ENCODE results near the gene CDC34.

Gene CDC34

DNA sequence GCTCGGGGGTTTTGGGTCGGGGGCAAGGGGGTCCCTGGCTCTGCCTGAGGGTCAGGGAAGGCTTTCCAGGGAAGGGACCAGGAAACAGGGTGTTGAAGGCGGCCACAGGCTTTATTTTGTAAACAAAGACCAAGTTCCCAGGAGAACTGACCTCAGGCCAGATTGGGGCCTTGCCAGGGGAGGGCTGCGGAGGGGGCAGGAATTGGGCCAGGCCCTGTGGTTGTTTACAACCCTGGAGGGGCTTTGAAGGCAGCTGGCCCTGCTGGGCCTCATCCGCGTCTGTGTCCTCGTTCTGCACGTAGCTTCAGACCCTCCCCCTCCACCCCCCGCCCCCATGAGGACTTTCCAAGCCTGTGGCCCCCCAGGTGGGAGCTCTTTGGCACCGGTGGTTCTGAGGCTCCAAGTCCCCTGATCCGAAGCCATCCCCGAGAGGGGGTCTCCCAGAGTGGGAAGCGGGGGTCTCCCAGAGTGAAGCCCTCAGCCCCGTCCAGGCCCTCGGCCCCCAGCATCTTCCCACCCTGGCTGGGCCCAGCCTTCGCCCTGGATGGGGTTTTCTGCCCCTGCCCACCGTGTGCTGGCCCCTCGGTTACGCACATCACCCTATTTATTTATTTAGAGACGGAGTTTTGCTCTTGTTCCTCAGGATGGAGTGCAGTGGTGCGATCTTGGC, 27.3 kb downstream of the CDC34 start:
- Histone ChIP-seq H3K9ac (ENCODE audit: low read length) (no peak overlapping the region), H2BK15ac (ENCODE audit: low read depth, poor library complexity, severe bottlenecking) (peak overlapping the region; percentile 97), H4K91ac (ENCODE audit: low read length) (peak overlapping the region; percentile 97), H4K8ac (ENCODE audit: low read length) (peak overlapping the region; percentile 95), H3K9me3 (ENCODE audit: control insufficient read depth, low read length) (no peaks in the 10 kb centered on the region), H2BK5ac (ENCODE audit: low read depth, low read length, poor library complexity, severe bottlenecking) (no peak overlapping the region), H3K18ac (ENCODE audit: low read depth in 1 of 2, low read length in 2 of 2) (peak overlapping the region; percentile 34 to 93), H3K23ac (ENCODE audit: low read length in 2 of 2) (no peak overlapping the region), H2AFZ (ENCODE audit: low read depth, low read length) (no peak overlapping the region), H2BK120ac (ENCODE audit: low read depth, low read length) (peak overlapping the region; percentile 95), H3K79me1 (replicated peaks; ENCODE audit: low read length, poor library complexity, severe bottlenecking) (no peaks in the 10 kb centered on the region), H2BK12ac (ENCODE audit: low read length in 2 of 2) (peak overlapping the region; percentile 49 to 97), H3K4me2 (ENCODE audit: low read length, poor library complexity, severe bottlenecking) (no peak overlapping the region), H3K4me3 (ENCODE audit: insufficient read depth in 1 of 2, low read depth in 1 of 2, low read length in 2 of 2) (no peak overlapping the region), H3K27ac (ENCODE audit: low read length, poor library complexity, severe bottlenecking) (no peak overlapping the region), H3K4me1 (ENCODE audit: control insufficient read depth, insufficient read depth, low read depth, low read length) (peaks cover 4% of the 10 kb centered on the region), H3K14ac (ENCODE audit: low read length in 2 of 2) (peak overlapping the region in 1 of 2 experiments; percentile 5), H3K36me3 (ENCODE audit: control insufficient read depth in 1 of 2, insufficient read depth in 2 of 2, low read depth in 1 of 2, low read length in 2 of 2) (no peaks in the 10 kb centered on the region), H2AK5ac (ENCODE audit: low read length, severe bottlenecking) (no peak overlapping the region), H3K27me3 (ENCODE audit: control insufficient read depth in 1 of 2, insufficient read depth in 1 of 2, low read length in 2 of 2) (no peaks in the 10 kb centered on the region), H3K4ac (ENCODE audit: low read depth in 1 of 2, low read length in 2 of 2) (peak overlapping the region in 1 of 2 experiments; percentile 29)
- peak; percentile 85 for DNase-seq
- 46% methylated on average over 19 of the region's 21 CpGs for WGBS

DNA sequence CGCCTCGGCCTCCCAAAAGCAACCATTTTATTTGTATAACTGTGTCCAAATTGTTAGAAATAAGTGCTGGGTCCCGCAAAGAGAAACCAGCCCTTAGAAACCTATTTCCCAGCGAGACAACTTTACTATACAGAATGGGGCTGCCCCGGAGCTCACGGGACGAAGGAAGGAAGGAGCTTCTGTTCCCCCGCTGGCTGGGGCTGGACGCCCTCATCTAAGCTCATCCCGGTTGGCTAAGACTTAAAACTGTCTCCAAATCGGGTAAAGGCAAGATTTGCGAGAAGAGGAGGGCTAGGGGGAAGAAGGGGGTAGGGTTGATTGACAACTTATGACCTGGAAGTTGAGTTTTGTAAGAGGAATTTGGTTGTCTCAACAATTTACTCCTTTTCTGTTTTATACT, 28.6 kb downstream of the CDC34 start:
- Histone ChIP-seq H4K91ac (ENCODE audit: low read length) (no peak overlapping the region), H2AFZ (ENCODE audit: low read depth, low read length) (no peak overlapping the region), H3K23ac (ENCODE audit: low read length in 2 of 2) (no peak overlapping the region), H2BK5ac (ENCODE audit: low read depth, low read length, poor library complexity, severe bottlenecking) (no peak overlapping the region), H3K9ac (ENCODE audit: low read length) (no peak overlapping the region), H3K14ac (ENCODE audit: low read length in 2 of 2) (no peak overlapping the region), H3K27me3 (ENCODE audit: control insufficient read depth in 1 of 2, insufficient read depth in 1 of 2, low read length in 2 of 2) (no peaks in the 10 kb centered on the region), H3K4me2 (ENCODE audit: low read length, poor library complexity, severe bottlenecking) (no peak overlapping the region), H3K4me3 (ENCODE audit: insufficient read depth in 1 of 2, low read depth in 1 of 2, low read length in 2 of 2) (no peak overlapping the region), H3K9me3 (ENCODE audit: control insufficient read depth, low read length) (no peaks in the 10 kb centered on the region), H3K18ac (ENCODE audit: low read depth in 1 of 2, low read length in 2 of 2) (no peak overlapping the region), H2BK15ac (ENCODE audit: low read depth, poor library complexity, severe bottlenecking) (no peak overlapping the region), H3K4me1 (ENCODE audit: control insufficient read depth, insufficient read depth, low read depth, low read length) (peaks cover 4% of the 10 kb centered on the region), H4K8ac (ENCODE audit: low read length) (no peak overlapping the region), H3K79me1 (replicated peaks; ENCODE audit: low read length, poor library complexity, severe bottlenecking) (no peaks in the 10 kb centered on the region), H2BK120ac (ENCODE audit: low read depth, low read length) (no peak overlapping the region), H2AK5ac (ENCODE audit: low read length, severe bottlenecking) (no peak overlapping the region), H2BK12ac (ENCODE audit: low read length in 2 of 2) (no peak overlapping the region), H3K27ac (ENCODE audit: low read length, poor library complexity, severe bottlenecking) (no peak overlapping the region), H3K36me3 (ENCODE audit: control insufficient read depth in 1 of 2, insufficient read depth in 2 of 2, low read depth in 1 of 2, low read length in 2 of 2) (no peaks in the 10 kb centered on the region), H3K4ac (ENCODE audit: low read depth in 1 of 2, low read length in 2 of 2) (no peak overlapping the region)
- WGBS, result 77% methylated on average over 10 of the region's 12 CpGs
- no peak for DNase-seq

DNA sequence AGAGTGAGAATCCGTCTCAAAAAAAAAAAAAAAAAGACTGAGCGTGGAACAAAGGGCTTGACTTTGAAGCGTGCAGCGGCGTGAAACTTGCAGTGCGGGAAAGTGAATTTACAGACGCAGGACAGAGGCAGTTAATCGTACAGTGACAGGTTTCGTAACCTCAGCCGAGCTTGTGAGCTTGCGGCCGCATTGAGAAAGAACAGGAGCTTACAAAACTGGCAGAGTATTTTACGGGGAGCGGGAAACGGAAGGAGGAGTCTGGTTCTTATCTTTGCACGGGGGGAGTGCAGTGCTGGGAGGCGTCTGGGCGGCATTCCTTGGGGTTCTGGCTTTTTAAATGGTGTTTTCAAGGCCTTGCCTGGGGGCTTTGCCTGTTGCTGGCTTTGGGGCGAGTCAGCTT, 34.8 kb downstream of the CDC34 start:
- H3K14ac ChIP-seq (ENCODE audit: low read length in 2 of 2), result no peak overlapping the region
- DNase-seq, result peak; percentile 99
- no peak overlapping the region for H2BK120ac ChIP-seq (ENCODE audit: low read depth, low read length)
- no peak overlapping the region for H3K4ac ChIP-seq (ENCODE audit: low read depth in 1 of 2, low read length in 2 of 2)
- 3% methylated on average over 19 of the region's 19 CpGs for WGBS
- H2AFZ ChIP-seq (ENCODE audit: low read depth, low read length), result no peak overlapping the region
- H3K27ac ChIP-seq (ENCODE audit: low read length, poor library complexity, severe bottlenecking), result no peak overlapping the region
- no peak overlapping the region for H4K8ac ChIP-seq (ENCODE audit: low read length)
- peak overlapping the region in 1 of 2 experiments; percentile 13 for H3K4me3 ChIP-seq (ENCODE audit: insufficient read depth in 1 of 2, low read depth in 1 of 2, low read length in 2 of 2)
- no peak overlapping the region for H3K4me2 ChIP-seq (ENCODE audit: low read length, poor library complexity, severe bottlenecking)
- H3K9ac ChIP-seq (ENCODE audit: low read length), result no peak overlapping the region
- H4K91ac ChIP-seq (ENCODE audit: low read length), result no peak overlapping the region
- H3K9me3 ChIP-seq (ENCODE audit: control insufficient read depth, low read length), result no peaks in the 10 kb centered on the region
- H2BK5ac ChIP-seq (ENCODE audit: low read depth, low read length, poor library complexity, severe bottlenecking), result no peak overlapping the region
- H3K4me1 ChIP-seq (ENCODE audit: control insufficient read depth, insufficient read depth, low read depth, low read length), result peaks cover 6% of the 10 kb centered on the region
- H3K23ac ChIP-seq (ENCODE audit: low read length in 2 of 2), result no peak overlapping the region
- H3K36me3 ChIP-seq (ENCODE audit: control insufficient read depth in 1 of 2, insufficient read depth in 2 of 2, low read depth in 1 of 2, low read length in 2 of 2), result peaks cover 0 to 3% of the 10 kb centered on the region in 2 experiments
- H2AK5ac ChIP-seq (ENCODE audit: low read length, severe bottlenecking), result no peak overlapping the region
- H2BK15ac ChIP-seq (ENCODE audit: low read depth, poor library complexity, severe bottlenecking), result no peak overlapping the region
- no peaks in the 10 kb centered on the region for H3K79me1 ChIP-seq (replicated peaks; ENCODE audit: low read length, poor library complexity, severe bottlenecking)
- no peaks in the 10 kb centered on the region for H3K27me3 ChIP-seq (ENCODE audit: control insufficient read depth in 1 of 2, insufficient read depth in 1 of 2, low read length in 2 of 2)
- H2BK12ac ChIP-seq (ENCODE audit: low read length in 2 of 2), result no peak overlapping the region
- H3K18ac ChIP-seq (ENCODE audit: low read depth in 1 of 2, low read length in 2 of 2), result no peak overlapping the region

DNA sequence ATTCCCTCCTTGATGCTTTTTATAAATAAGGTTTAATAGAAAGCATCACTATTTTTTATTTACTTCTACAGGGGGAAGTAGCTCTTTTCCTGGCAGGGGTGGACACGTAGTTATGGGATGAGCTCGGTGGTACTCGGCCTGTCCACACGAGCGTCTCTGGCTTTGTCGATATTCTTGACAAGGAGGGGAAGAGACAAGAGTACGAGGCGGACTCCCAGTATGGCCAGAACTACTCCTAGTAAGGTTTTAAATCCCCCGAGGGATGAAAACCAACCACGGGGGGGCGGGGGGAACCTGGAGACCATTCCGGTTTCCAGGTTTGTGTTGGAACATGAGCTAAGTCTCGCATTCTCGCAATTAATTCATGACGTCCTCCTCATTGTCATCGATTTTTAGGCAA, 35.3 kb downstream of the CDC34 start:
- Histone ChIP-seq H2BK15ac (ENCODE audit: low read depth, poor library complexity, severe bottlenecking) (peak overlapping the region; percentile 44), H2AFZ (ENCODE audit: low read depth, low read length) (no peak overlapping the region), H3K36me3 (ENCODE audit: control insufficient read depth in 1 of 2, insufficient read depth in 2 of 2, low read depth in 1 of 2, low read length in 2 of 2) (peaks cover 0 to 3% of the 10 kb centered on the region in 2 experiments), H3K27me3 (ENCODE audit: control insufficient read depth in 1 of 2, insufficient read depth in 1 of 2, low read length in 2 of 2) (no peaks in the 10 kb centered on the region), H2BK12ac (ENCODE audit: low read length in 2 of 2) (peak overlapping the region; percentile 67 to 98), H3K9me3 (ENCODE audit: control insufficient read depth, low read length) (no peaks in the 10 kb centered on the region), H2AK5ac (ENCODE audit: low read length, severe bottlenecking) (no peak overlapping the region), H3K9ac (ENCODE audit: low read length) (no peak overlapping the region), H3K79me1 (replicated peaks; ENCODE audit: low read length, poor library complexity, severe bottlenecking) (no peaks in the 10 kb centered on the region), H3K4me1 (ENCODE audit: control insufficient read depth, insufficient read depth, low read depth, low read length) (peaks cover 6% of the 10 kb centered on the region), H2BK5ac (ENCODE audit: low read depth, low read length, poor library complexity, severe bottlenecking) (no peak overlapping the region), H3K23ac (ENCODE audit: low read length in 2 of 2) (no peak overlapping the region), H3K18ac (ENCODE audit: low read depth in 1 of 2, low read length in 2 of 2) (peak overlapping the region; percentile 89 to 91), H3K14ac (ENCODE audit: low read length in 2 of 2) (no peak overlapping the region), H4K8ac (ENCODE audit: low read length) (peak overlapping the region; percentile 36), H4K91ac (ENCODE audit: low read length) (peak overlapping the region; percentile 25), H3K4me3 (ENCODE audit: insufficient read depth in 1 of 2, low read depth in 1 of 2, low read length in 2 of 2) (peak overlapping the region in 1 of 2 experiments; percentile 13), H3K4me2 (ENCODE audit: low read length, poor library complexity, severe bottlenecking) (no peak overlapping the region), H3K4ac (ENCODE audit: low read depth in 1 of 2, low read length in 2 of 2) (peak overlapping the region; percentile 66 to 96), H3K27ac (ENCODE audit: low read length, poor library complexity, severe bottlenecking) (no peak overlapping the region), H2BK120ac (ENCODE audit: low read depth, low read length) (peak overlapping the region; percentile 87)
- 65% methylated on average over 16 of the region's 16 CpGs for WGBS
- no peak for DNase-seq
